ENCODE data around the gene TRPM4.

Gene TRPM4

DNA sequence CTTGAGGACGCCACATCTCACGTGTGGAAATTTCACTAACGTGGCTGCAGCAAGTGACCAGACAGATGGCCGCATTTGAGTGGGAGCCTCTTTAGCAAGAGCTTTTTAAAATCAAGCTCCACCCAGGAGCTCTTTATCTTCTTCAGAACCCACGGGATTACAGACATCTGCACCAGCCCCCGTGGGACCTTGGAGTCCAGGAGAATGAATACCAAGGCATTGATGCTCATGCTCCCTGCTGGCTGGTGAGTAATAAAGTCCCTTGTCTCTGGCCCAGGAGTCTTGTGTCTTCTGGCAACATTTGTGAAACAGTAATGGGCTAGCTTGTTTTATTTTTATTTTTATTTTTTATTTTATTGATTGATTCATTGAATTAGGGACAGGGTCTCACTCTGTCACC is 64.4 kb downstream of the TRPM4 start:
- TF ChIP-seq, protein P1, sequence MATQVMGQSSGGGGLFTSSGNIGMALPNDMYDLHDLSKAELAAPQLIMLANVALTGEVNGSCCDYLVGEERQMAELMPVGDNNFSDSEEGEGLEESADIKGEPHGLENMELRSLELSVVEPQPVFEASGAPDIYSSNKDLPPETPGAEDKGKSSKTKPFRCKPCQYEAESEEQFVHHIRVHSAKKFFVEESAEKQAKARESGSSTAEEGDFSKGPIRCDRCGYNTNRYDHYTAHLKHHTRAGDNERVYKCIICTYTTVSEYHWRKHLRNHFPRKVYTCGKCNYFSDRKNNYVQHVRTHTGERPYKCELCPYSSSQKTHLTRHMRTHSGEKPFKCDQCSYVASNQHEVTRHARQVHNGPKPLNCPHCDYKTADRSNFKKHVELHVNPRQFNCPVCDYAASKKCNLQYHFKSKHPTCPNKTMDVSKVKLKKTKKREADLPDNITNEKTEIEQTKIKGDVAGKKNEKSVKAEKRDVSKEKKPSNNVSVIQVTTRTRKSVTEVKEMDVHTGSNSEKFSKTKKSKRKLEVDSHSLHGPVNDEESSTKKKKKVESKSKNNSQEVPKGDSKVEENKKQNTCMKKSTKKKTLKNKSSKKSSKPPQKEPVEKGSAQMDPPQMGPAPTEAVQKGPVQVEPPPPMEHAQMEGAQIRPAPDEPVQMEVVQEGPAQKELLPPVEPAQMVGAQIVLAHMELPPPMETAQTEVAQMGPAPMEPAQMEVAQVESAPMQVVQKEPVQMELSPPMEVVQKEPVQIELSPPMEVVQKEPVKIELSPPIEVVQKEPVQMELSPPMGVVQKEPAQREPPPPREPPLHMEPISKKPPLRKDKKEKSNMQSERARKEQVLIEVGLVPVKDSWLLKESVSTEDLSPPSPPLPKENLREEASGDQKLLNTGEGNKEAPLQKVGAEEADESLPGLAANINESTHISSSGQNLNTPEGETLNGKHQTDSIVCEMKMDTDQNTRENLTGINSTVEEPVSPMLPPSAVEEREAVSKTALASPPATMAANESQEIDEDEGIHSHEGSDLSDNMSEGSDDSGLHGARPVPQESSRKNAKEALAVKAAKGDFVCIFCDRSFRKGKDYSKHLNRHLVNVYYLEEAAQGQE (IDR thresholded peaks at IDR 0.05; ENCODE audit: low read depth) = no peak
- TF ChIP-seq TCF12 (IDR thresholded peaks at IDR 0.05; ENCODE audit: low read depth) (no peak), EGR1 (IDR thresholded peaks at IDR 0.05) (no peak), NFIC (IDR thresholded peaks at IDR 0.05) (no peak)

DNA sequence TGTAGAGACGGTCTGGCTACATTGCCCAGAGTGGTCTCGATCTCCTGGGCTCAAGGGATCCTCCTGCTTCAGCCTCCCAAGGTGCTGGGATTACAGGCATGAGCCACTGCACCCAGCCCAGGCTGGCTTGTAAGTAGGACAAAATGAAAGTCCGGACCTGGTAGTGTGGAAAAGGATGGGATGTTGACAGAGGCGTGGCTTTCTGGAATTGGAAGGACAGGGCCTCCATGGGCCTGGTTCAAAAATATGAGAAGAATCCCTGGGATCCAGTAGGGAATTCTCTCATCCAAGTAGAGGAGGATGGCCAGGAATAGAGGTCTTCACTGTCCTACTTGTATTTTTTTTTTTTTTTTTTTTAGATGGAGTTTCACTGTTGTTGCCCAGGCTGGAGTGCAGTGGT is 64.9 kb downstream of the TRPM4 start:
- TF ChIP-seq ZBTB7A (IDR thresholded peaks at IDR 0.05; ENCODE audit: low read depth) (no peak), NFIC (IDR thresholded peaks at IDR 0.05) (no peak), RAD21 (IDR thresholded peaks at IDR 0.05; ENCODE audit: low read depth) (no peak), YY1 (IDR thresholded peaks at IDR 0.05; ENCODE audit: low read depth) (no peak), EGR1 (IDR thresholded peaks at IDR 0.05) (no peak), TEAD4 (IDR thresholded peaks at IDR 0.05) (no peak), TAF1 (IDR thresholded peaks at IDR 0.05; ENCODE audit: low read depth) (no peak), CREB1 (IDR thresholded peaks at IDR 0.05; ENCODE audit: low read depth) (no peak), FOXM1 (IDR thresholded peaks at IDR 0.05; ENCODE audit: borderline replicate concordance, low read depth) (no peak), CEBPB (IDR thresholded peaks at IDR 0.05) (no peak), TCF12 (IDR thresholded peaks at IDR 0.05; ENCODE audit: low read depth) (no peak), EP300 (IDR thresholded peaks at IDR 0.05; ENCODE audit: borderline replicate concordance) (no peak)
- TF ChIP-seq, protein P2, sequence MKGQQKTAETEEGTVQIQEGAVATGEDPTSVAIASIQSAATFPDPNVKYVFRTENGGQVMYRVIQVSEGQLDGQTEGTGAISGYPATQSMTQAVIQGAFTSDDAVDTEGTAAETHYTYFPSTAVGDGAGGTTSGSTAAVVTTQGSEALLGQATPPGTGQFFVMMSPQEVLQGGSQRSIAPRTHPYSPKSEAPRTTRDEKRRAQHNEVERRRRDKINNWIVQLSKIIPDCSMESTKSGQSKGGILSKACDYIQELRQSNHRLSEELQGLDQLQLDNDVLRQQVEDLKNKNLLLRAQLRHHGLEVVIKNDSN (IDR thresholded peaks at IDR 0.05) = no peak
- TF ChIP-seq, protein P3, sequence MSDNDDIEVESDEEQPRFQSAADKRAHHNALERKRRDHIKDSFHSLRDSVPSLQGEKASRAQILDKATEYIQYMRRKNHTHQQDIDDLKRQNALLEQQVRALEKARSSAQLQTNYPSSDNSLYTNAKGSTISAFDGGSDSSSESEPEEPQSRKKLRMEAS (IDR thresholded peaks at IDR 0.05) = no peak
- TF ChIP-seq, protein P1 (IDR thresholded peaks at IDR 0.05; ENCODE audit: low read depth) = no peak

DNA sequence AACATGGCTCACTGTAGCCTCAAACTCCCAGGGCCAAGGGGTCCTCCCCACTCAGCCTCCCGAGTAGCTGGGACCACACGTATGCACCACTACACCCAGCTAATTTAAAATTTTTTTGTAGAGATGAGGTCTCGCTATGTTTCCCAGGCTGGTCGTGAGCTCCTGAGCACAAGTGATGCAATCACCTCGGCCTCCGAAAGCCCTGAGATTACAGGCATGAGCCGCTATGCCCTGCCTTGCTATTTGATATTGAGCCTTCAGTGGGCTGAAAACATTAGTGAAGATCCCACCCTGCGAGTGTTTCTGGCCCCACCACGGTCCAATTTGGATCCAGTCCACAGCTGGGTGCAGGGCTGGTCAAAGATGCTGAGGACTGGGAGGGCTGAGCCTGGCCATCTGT is 65.9 kb downstream of the TRPM4 start:
- no peak for TF ChIP-seq FOXM1 (IDR thresholded peaks at IDR 0.05; ENCODE audit: borderline replicate concordance, low read depth)

DNA sequence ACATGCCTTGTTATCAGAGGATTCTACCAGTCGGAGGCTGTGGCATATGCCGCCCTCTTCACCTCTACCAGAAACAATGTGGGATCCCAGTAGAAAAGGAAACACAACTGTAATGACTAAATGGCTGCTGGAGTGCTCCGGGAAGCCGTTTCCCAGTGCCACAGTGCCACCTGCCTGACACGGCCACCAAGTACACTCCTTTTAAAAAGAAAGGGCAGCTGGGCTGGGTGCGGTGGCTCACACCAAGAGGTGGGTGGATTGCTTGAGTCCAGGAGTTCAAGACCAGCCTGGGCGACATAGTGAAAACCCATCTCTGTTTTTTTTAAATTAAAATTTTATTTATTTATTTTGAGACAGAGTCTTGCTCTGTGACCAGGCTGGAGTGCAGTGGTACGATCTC is 67.3 kb downstream of the TRPM4 start:
- TF ChIP-seq CREB1 (IDR thresholded peaks at IDR 0.05; ENCODE audit: low read depth) (no peak), TCF12 (IDR thresholded peaks at IDR 0.05; ENCODE audit: low read depth) (no peak), EGR1 (IDR thresholded peaks at IDR 0.05) (0 out of 2 replicates have a peak, but pooled peaks have one; percentile 34), RAD21 (IDR thresholded peaks at IDR 0.05; ENCODE audit: low read depth) (peak; percentile 84)

DNA sequence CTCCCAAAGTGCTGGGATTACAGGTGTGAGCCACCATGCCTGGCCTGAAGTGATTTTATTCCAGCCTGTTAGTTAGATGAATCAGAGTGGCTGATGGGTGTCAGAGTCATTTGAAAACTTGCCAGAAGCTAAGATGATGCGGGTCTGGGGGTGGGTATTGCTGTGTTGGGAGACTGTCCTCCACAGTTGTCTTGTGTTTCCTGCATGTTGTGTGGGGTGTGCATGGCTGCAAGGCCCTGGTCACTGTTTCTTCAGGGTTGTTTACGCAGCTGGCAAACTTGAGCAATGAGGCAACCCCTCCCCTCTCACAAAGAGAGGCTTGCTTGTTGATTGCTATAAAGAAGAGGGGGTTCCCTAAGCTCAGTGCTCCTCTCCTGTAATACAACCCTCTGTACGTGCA is 71.8 kb downstream of the TRPM4 start:
- TF ChIP-seq TCF12 (IDR thresholded peaks at IDR 0.05; ENCODE audit: low read depth) = no peak

DNA sequence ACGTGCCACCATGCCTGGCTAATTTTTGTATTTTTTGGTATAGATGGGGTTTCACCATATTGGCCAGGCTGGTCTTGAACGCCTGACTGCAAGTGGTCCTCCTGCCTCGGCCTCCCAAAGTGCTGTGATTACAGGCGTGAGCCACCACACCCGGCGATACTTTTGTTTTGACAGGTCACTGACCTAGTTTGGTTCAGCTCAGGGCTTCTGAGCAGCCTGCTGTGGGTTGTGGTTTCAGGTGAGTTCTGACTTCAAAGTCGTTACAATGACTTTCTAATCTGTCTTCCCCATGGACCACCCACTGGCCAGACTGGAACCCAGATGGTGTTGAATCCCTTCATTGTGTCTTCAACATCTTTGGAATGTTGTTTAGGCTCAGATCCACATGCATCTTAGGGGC is 73.8 kb downstream of the TRPM4 start:
- TF ChIP-seq TAF1 (IDR thresholded peaks at IDR 0.05; ENCODE audit: low read depth) = no peak
- no peak for TF ChIP-seq FOXM1 (IDR thresholded peaks at IDR 0.05; ENCODE audit: borderline replicate concordance, low read depth)
- no peak for TF ChIP-seq TCF12 (IDR thresholded peaks at IDR 0.05; ENCODE audit: low read depth)
- no peak for TF ChIP-seq RAD21 (IDR thresholded peaks at IDR 0.05; ENCODE audit: low read depth)
- no peak for TF ChIP-seq TEAD4 (IDR thresholded peaks at IDR 0.05)
- TF ChIP-seq, protein P1 (IDR thresholded peaks at IDR 0.05; ENCODE audit: low read depth) = no peak
- TF ChIP-seq, protein P2 (IDR thresholded peaks at IDR 0.05) = no peak
- TF ChIP-seq EP300 (IDR thresholded peaks at IDR 0.05; ENCODE audit: borderline replicate concordance) = no peak
- TF ChIP-seq ZBTB7A (IDR thresholded peaks at IDR 0.05; ENCODE audit: low read depth) = no peak
- TF ChIP-seq CREB1 (IDR thresholded peaks at IDR 0.05; ENCODE audit: low read depth) = no peak
- TF ChIP-seq EGR1 (IDR thresholded peaks at IDR 0.05) = no peak
- no peak for TF ChIP-seq CEBPB (IDR thresholded peaks at IDR 0.05)
- TF ChIP-seq, protein P3 (IDR thresholded peaks at IDR 0.05) = no peak
- TF ChIP-seq NFIC (IDR thresholded peaks at IDR 0.05) = no peak
- TF ChIP-seq YY1 (IDR thresholded peaks at IDR 0.05; ENCODE audit: low read depth) = no peak
